ENCODE measurements around the gene ARRB2.

GRCh38 chr17:4742133-4742532, 31.7 kb downstream of the ARRB2 start:
- TF ChIP-seq, protein P1, sequence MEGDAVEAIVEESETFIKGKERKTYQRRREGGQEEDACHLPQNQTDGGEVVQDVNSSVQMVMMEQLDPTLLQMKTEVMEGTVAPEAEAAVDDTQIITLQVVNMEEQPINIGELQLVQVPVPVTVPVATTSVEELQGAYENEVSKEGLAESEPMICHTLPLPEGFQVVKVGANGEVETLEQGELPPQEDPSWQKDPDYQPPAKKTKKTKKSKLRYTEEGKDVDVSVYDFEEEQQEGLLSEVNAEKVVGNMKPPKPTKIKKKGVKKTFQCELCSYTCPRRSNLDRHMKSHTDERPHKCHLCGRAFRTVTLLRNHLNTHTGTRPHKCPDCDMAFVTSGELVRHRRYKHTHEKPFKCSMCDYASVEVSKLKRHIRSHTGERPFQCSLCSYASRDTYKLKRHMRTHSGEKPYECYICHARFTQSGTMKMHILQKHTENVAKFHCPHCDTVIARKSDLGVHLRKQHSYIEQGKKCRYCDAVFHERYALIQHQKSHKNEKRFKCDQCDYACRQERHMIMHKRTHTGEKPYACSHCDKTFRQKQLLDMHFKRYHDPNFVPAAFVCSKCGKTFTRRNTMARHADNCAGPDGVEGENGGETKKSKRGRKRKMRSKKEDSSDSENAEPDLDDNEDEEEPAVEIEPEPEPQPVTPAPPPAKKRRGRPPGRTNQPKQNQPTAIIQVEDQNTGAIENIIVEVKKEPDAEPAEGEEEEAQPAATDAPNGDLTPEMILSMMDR (IDR thresholded peaks at IDR 0.05; ENCODE audit: insufficient read depth, low read depth, low read length): no peak
- no peak for TF ChIP-seq EZH2 (IDR thresholded peaks at IDR 0.05; ENCODE audit: insufficient read depth, low read length)
